Measurements from ENCODE around the gene INAVA.

DNA sequence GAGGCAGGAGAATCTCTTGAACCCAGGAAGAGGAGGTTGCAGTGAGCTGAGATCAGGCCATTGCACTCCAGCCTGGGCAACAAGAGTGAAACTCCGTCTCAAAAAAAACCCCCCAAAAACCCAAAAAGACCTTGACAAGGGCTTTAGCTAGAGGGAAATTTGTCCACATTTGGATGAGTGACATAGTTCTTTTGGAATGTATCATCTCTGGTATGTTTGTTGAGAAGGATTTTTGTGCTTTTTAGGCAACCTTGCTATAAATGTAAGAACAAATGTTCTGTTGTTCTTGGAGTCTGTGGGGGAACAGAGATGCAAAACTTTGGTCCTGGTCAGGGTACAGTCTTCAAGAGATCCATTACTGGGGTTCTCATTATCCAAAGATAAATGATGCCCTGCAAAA, 28.9 kb downstream of the INAVA start:
- TF ChIP-seq CTCF (IDR thresholded peaks at IDR 0.05) (no peak), POLR2A (IDR thresholded peaks at IDR 0.05) (no peak)

Data from Peyer's patch (tissue), 4 donors.